Type B pancreatic cell (in vitro differentiated cells): ENCODE results near the gene RASGEF1C. TPM values are rescaled to one million over a fixed set of nuclear protein-coding genes. Genes with fewer than 3 reads are reported as not detected.

ENCODE experiments used
- DNase-seq: peaks from one replicate; pipeline ENCODE4 v3.0.0; 2021; ENCODE audit warnings: mixed read lengths; ENCODE audit not compliant: unreplicated experiment; ENCODE audit errors: extremely low spot score
- H3K27ac Mint-ChIP-seq: 2 replicates; pipeline ENCODE4 v1.8.0; 2021; ENCODE audit warnings: mild to moderate bottlenecking, mixed read lengths
- H3K27me3 Mint-ChIP-seq: 2 replicates; pipeline ENCODE4 v1.8.0; 2021; ENCODE audit warnings: mixed read lengths
- H3K36me3 Mint-ChIP-seq: 2 replicates; pipeline ENCODE4 v1.8.0; 2021; ENCODE audit warnings: mixed read lengths
- H3K4me1 Mint-ChIP-seq: one replicate; pipeline ENCODE4 v1.8.0; 2021; ENCODE audit warnings: mixed read lengths; ENCODE audit not compliant: unreplicated experiment
- H3K4me3 Mint-ChIP-seq: 2 replicates; pipeline ENCODE4 v1.8.0; 2021; ENCODE audit warnings: mild to moderate bottlenecking, mixed read lengths
- H3K9me3 Mint-ChIP-seq: 2 replicates; pipeline ENCODE4 v1.8.0; 2021; ENCODE audit warnings: mixed read lengths
- total RNA-seq: library from RNA; stranded (reverse); gene quantifications from 2 replicates; pipeline ENCODE4 v1.2.1, GENCODE V29; 2021; ENCODE audit warnings: low replicate concordance
- TF ChIP-seq, protein P1 (sequence below): fragments of 200-600 bp; sonication (generic); conservative IDR thresholded peaks from 2 replicates; pipeline ENCODE4 v1.5.0; 2021; ENCODE audit warnings: antibody characterized with exemption, mild to moderate bottlenecking

Gene RASGEF1C
- total RNA-seq, 1 donor from 2014 or later: 0.77 TPM

DNA sequence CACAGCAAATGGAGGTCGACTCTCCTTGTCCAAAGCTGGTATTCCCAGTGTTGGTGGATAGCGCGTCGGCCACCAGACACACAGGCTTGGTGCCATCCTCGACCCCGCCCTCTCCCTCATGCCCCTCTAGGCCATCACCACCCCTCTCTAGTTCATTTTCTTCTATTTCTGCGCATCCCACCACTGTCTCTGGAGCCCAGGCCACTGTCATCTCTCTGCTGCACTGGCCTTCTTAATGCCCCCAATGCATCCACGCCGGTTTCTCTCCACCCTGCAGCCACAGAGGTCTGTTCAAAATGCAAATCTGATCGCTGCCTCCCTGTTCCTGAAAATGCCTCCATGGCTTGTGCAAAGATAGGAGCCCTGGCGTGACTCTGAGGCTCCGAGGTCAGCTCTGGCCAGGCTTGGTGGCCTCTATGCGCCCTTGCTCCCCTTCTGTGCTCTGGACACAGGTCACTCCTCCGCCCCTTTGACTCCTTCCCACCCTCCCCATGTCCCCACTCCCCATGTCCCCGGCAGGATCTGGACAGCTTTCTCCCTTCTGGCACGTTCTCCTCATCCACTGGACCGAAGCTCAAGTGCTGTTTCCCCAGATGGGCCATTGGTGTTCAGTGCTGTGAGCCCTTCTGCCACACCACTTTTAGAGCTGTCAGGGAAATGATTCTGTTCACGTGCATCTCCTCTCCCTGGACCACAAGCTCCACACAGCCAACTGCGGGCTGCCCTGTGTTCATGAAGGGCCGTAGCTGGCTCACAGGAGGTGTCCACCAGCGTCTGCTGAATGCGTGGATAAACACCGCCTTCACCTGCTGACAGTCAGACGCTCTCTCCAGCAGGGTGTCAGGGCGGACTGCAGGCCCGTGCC, 77.9 kb downstream of the RASGEF1C start:
- Mint-ChIP-seq H3K27ac (no peak overlapping the region), H3K4me3 (no peak overlapping the region), H3K27me3 (peaks cover 6% of the 10 kb centered on the region), H3K9me3 (no peaks in the 10 kb centered on the region), H3K4me1 (no peaks in the 10 kb centered on the region), H3K36me3 (no peaks in the 10 kb centered on the region)
- DNase-seq: peak; percentile 55
- TF ChIP-seq, protein P1, sequence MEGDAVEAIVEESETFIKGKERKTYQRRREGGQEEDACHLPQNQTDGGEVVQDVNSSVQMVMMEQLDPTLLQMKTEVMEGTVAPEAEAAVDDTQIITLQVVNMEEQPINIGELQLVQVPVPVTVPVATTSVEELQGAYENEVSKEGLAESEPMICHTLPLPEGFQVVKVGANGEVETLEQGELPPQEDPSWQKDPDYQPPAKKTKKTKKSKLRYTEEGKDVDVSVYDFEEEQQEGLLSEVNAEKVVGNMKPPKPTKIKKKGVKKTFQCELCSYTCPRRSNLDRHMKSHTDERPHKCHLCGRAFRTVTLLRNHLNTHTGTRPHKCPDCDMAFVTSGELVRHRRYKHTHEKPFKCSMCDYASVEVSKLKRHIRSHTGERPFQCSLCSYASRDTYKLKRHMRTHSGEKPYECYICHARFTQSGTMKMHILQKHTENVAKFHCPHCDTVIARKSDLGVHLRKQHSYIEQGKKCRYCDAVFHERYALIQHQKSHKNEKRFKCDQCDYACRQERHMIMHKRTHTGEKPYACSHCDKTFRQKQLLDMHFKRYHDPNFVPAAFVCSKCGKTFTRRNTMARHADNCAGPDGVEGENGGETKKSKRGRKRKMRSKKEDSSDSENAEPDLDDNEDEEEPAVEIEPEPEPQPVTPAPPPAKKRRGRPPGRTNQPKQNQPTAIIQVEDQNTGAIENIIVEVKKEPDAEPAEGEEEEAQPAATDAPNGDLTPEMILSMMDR: no peak

DNA sequence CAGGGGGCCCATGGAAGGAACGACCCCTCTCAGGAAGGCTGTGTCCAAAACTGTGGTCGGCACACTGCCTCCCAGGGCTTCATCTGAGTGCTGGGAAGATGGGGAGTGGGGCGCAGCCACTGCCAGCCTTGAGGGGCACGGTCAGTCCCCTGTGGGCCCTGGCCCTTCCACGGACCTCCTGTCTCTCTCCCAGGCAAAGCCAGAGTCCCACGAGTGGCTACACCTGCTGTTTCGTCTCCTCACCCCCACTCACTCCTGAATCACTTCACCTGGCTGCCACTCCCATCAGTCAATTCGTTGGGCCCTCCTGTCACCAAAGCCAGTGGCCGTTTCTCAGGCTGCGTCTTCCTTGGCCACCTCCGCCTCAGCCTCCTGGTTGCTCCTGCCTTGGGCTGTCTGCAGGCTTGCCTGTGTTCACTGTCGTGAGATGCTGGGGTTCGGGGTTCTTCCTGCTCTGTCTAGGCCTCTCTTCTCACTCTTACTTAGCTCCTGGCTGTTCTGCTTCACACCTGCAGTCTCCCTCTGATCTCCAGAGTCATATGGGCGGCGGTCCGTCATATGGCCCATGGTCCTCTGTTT, 78.6 kb downstream of the RASGEF1C start:
- TF ChIP-seq, protein P1: no peak
- peak; percentile 58 for DNase-seq
- Mint-ChIP-seq H3K27me3 (peaks cover 6% of the 10 kb centered on the region), H3K9me3 (no peaks in the 10 kb centered on the region), H3K27ac (no peak overlapping the region), H3K36me3 (no peaks in the 10 kb centered on the region), H3K4me3 (no peak overlapping the region), H3K4me1 (no peaks in the 10 kb centered on the region)

DNA sequence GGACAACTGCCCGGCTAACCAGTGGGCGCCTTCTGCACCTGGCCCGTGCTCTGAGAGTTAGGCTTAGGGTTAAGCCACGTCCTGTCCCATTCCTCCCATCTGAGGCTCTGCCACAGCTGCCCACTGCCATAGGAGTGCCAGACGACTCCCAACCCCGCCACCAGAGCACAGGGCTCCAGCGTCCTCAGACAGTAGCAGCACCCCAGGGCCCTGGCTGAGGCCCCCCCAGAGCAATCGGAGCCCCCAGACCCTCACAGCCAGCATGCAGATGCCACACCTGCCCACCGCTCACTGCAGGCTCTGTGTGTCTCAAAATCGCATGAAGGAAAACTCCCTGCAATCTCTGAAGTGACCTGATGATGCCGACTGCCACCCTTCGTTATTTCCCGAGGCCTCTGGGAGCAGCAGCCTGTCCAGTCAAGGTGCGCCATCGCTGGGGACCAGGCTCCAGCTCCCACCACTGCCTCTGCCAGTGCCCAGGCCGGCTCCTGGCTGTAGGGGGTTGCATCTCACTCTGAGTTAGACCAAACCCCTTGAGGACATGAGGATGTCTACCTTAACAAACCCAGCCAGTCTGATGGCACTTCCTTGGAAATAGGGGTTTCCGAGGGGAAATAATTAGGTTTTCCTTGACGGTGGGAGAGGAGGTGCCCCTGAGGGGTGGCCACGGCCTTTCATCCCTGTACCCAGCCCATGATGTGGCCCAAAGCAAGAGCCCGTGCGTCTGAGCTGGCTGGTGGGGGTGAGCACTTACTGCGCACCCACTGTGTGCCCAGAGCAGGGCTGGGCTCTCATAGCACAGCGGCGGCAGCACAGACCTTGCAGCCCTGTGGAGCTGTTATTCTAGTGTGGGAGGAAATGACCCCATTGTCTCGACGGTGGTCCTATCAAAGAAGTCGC, 79.5 kb downstream of the RASGEF1C start:
- H3K27ac Mint-ChIP-seq: no peak overlapping the region
- TF ChIP-seq, protein P1: no peak
- no peaks in the 10 kb centered on the region for H3K9me3 Mint-ChIP-seq
- DNase-seq: peak; percentile 66
- no peaks in the 10 kb centered on the region for H3K4me1 Mint-ChIP-seq
- H3K4me3 Mint-ChIP-seq: no peak overlapping the region
- H3K36me3 Mint-ChIP-seq: no peaks in the 10 kb centered on the region
- H3K27me3 Mint-ChIP-seq: peaks cover 6% of the 10 kb centered on the region

DNA sequence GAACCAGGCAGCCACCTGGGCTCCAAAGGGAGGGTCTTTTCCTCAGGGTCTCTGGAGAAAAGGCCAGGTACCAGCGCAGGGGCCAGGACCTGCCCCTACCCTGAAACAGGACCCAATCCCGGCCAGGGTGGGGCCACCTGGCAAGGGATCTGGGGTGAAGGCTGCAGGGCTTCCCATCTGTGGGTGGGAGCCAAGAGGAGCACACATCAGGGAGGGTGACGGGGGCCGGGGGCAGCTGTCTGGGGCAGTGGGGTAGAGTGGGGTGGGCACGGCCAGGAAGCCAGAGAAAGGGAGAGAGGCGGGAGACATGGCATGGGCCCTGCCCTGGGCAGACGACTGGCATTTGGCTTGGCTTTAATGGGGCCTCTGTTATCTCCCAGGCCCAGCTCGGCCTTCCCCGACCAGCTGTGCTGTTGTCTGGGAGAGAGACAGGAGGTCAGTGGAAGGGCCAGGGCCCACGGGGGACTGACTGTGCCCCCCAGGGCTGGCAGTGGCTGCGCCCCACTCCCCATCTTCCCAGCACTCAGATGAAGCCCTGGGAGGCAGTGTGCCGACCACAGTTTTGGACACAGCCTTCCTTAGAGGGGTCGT, 80.2 kb downstream of the RASGEF1C start:
- peaks cover 5% of the 10 kb centered on the region for H3K9me3 Mint-ChIP-seq
- no peak overlapping the region for H3K27ac Mint-ChIP-seq
- TF ChIP-seq, protein P1: no peak
- H3K36me3 Mint-ChIP-seq: no peaks in the 10 kb centered on the region
- peak; percentile 40 for DNase-seq
- no peaks in the 10 kb centered on the region for H3K4me1 Mint-ChIP-seq
- H3K27me3 Mint-ChIP-seq: peaks cover 6% of the 10 kb centered on the region
- H3K4me3 Mint-ChIP-seq: no peak overlapping the region
